ENCODE data around the gene UBALD2.
"Not testable (repeated sequence)": the region's sequence is repeated elsewhere in the genome, so short reads cannot be mapped to it uniquely, and the experiment has no call there.

The UBALD2 gene

GRCh38 chr17:76278268-76278908, 13.2 kb downstream of the UBALD2 start:
- no peak for DNase-seq

- DNase-seq: peak; percentile 86
Measured at GRCh38 chr17:76278952-76279741, 14.0 kb downstream of the UBALD2 start.

- no peak for DNase-seq
Measured at GRCh38 chr17:76279742-76280287, 14.7 kb downstream of the UBALD2 start.

GRCh38 chr17:76280650-76281049, 15.5 kb downstream of the UBALD2 start:
- DNase-seq: no peak

- no peak for DNase-seq
Measured at GRCh38 chr17:76281573-76282371, 16.6 kb downstream of the UBALD2 start.

GRCh38 chr17:76292567-76292966, 27.4 kb downstream of the UBALD2 start:
- no peak for DNase-seq

- DNase-seq: no peak
Measured at GRCh38 chr17:76293106-76293505, 28.0 kb downstream of the UBALD2 start.

GRCh38 chr17:76296186-76296585, 31.0 kb downstream of the UBALD2 start:
- no peak for DNase-seq

- no peak for DNase-seq
Measured at GRCh38 chr17:76296889-76297288, 31.7 kb downstream of the UBALD2 start.

- no peak for DNase-seq
Measured at GRCh38 chr17:76297436-76297835, 32.3 kb downstream of the UBALD2 start.

- no peak for DNase-seq
Measured at GRCh38 chr17:76304226-76305134, 39.3 kb downstream of the UBALD2 start.

- DNase-seq: not testable (repeated sequence)
Measured at GRCh38 chr17:76305135-76305454, 39.9 kb downstream of the UBALD2 start.

GRCh38 chr17:76307299-76307965, 42.3 kb downstream of the UBALD2 start:
- DNase-seq: no peak

- no peak for DNase-seq
Measured at GRCh38 chr17:76307966-76308338, 42.8 kb downstream of the UBALD2 start, which contains the start of gene QRICH2. QRICH2 (minus strand) TSS chr17:76308276; CDS start chr17:76307998, 278 bp downstream.

GRCh38 chr17:76309461-76309860, 44.3 kb downstream of the UBALD2 start:
- DNase-seq: no peak

GRCh38 chr17:76312735-76313134, 47.6 kb downstream of the UBALD2 start:
- DNase-seq: no peak

GRCh38 chr17:76314392-76315227, 49.5 kb downstream of the UBALD2 start:
- DNase-seq: no peak

GRCh38 chr17:76317535-76317934, 52.4 kb downstream of the UBALD2 start:
- no peak for DNase-seq

GRCh38 chr17:76318586-76318985, 53.4 kb downstream of the UBALD2 start:
- DNase-seq: no peak

Data from CD4-positive, alpha-beta T cell treated with Interleukin-10 for 1 hour (primary cell).